Fibroblast of lung (primary cell): ENCODE results near the gene GJB4. TPM values are rescaled to one million over a fixed set of nuclear protein-coding genes. Genes with fewer than 3 reads are reported as not detected.
"Not testable (repeated sequence)": the region's sequence is repeated elsewhere in the genome, so short reads cannot be mapped to it uniquely, and the experiment has no call there.

Experiments
- DNase-seq, 2 donors: peaks; one replicate each; pipeline versions ENCODE4 v3.0.0 to v3.0.0-alpha.2; 2010; ENCODE audit warnings: low read depth in 2 of 2
- H2AFZ ChIP-seq: 2 replicates; pipeline ENCODE4 v1.5.1; 2012; ENCODE audit warnings: low read length, control low read depth, inconsistent platforms
- H3K27ac ChIP-seq: 2 replicates; pipeline ENCODE4 v1.5.1; 2011; ENCODE audit warnings: low read length, control low read depth; ENCODE audit not compliant: insufficient read depth
- H3K27me3 ChIP-seq: 2 replicates; pipeline ENCODE4 v1.5.1; 2011; ENCODE audit warnings: mild to moderate bottlenecking, low read length; ENCODE audit not compliant: control insufficient read depth, insufficient read depth
- H3K36me3 ChIP-seq: 2 replicates; pipeline ENCODE4 v1.5.1; 2011; ENCODE audit warnings: low read length; ENCODE audit not compliant: control insufficient read depth, insufficient read depth
- H3K4me1 ChIP-seq: 2 replicates; pipeline ENCODE4 v1.5.1; 2011; ENCODE audit warnings: low read length; ENCODE audit not compliant: control insufficient read depth, insufficient read depth; ENCODE audit errors: extremely low read depth
- H3K4me2 ChIP-seq: 2 replicates; pipeline ENCODE4 v1.5.1; 2011; ENCODE audit warnings: low read length, control low read depth; ENCODE audit not compliant: insufficient read depth; ENCODE audit errors: extremely low read depth
- H3K4me3 ChIP-seq, 4 experiments: fragments of 200-600 bp in 1 of 4; sonication (generic) in 1 of 4; replicated peaks in 1 of 4; 2 replicates each; pipeline ENCODE4 v1.5.1; 2011 to 2016; ENCODE audit warnings: low read length in 4 of 4, low read depth in 3 of 4, mild to moderate bottlenecking in 3 of 4, control low read depth in 2 of 4, inconsistent platforms in 1 of 4, mixed read lengths in 1 of 4; ENCODE audit not compliant: insufficient read depth in 1 of 4; ENCODE audit errors: control extremely low read depth in 1 of 4
- H3K79me2 ChIP-seq: 2 replicates; pipeline ENCODE4 v1.5.1; 2012; ENCODE audit warnings: mild to moderate bottlenecking, low read length, inconsistent platforms; ENCODE audit not compliant: control insufficient read depth, insufficient read depth
- H3K9ac ChIP-seq: 2 replicates; pipeline ENCODE4 v1.5.1; 2011; ENCODE audit warnings: mild to moderate bottlenecking, low read length, control low read depth; ENCODE audit not compliant: insufficient read depth
- H3K9me3 ChIP-seq: 2 replicates; pipeline ENCODE4 v1.5.1; 2012; ENCODE audit warnings: low read depth, low read length; ENCODE audit not compliant: control insufficient read depth, insufficient read depth
- H4K20me1 ChIP-seq: 2 replicates; pipeline ENCODE4 v1.5.1; 2011; ENCODE audit warnings: low read length; ENCODE audit not compliant: control insufficient read depth, insufficient read depth; ENCODE audit errors: extremely low read depth
- EZH2 ChIP-seq: IDR thresholded peaks from 2 replicates; pipeline ENCODE4 v1.5.1; 2012; ENCODE audit warnings: low read length, control low read depth, mild to moderate bottlenecking; ENCODE audit errors: missing control alignments
- polyA plus RNA-seq, 2 donors: library from polyadenylated mRNA; depleted of rRNA in 1 of 2; stranded (reverse) in 1 of 2; unstranded in 1 of 2; fragments of >200 nt; gene quantifications; 2 replicates each; pipeline ENCODE4 v1.2.1, GENCODE V29; 2011 to 2012; ENCODE audit warnings: missing spikeins in 1 of 2
- total RNA-seq: library from RNA; depleted of rRNA; stranded (reverse); fragments of >200 nt; gene quantifications from 2 replicates; pipeline ENCODE4 v1.2.1, GENCODE V29; 2014
- TF ChIP-seq, protein P1 (sequence below), 2 donors: IDR thresholded peaks in 1 of 2; conservative IDR thresholded peaks in 1 of 2; 1 replicate in 1 of 2; 2 replicates in 1 of 2; pipeline ENCODE4 v1.5.1; 2011 to 2012; ENCODE audit warnings: low read length in 2 of 2, control low read depth in 1 of 2, inconsistent platforms in 1 of 2, low read depth in 1 of 2, mild to moderate bottlenecking in 1 of 2

The GJB4 gene
- total and polyA plus RNA-seq, 2 donors (not counting 1 experiment from before 2014, with no cell fraction given) = not detected

DNA sequence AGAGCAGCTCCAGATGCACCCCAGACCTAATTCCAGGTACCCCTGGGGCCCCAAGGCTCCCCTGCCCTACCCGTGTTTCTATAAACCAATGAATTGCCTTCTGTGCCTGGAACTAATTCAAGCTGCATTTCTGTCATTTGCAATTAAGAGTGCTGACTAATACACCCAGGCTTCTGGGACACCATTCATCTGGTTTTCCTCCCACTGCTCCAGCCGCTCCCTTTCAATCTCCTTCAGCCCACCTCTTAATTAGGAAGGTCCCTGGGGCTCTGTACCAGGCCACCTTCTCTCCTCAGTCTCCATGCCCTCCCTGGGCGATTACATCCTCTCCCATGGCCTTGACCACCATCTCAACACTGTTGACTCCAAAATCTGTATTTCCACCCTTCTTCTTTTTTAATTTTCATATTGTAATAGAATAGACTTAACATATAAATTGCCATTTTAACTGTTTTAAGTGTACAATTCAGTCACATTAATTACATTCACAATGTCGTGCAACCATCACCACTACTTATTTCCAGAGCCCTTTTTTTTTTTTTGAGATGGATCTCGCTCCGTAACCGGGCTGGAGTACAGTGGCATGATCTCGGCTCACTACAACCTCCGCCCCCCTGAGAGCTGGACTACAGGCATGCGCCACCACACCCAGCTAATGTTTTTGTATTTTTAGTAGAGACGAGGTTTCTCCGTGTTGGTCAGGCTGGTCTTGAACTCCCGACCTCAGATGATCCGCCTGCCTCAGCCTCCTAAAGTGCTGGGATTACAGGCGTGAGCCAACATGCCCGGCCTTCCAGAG is 12.2 kb downstream of the GJB4 start:
- Histone ChIP-seq H3K9ac (no peak overlapping the region), H3K36me3 (no peaks in the 10 kb centered on the region), H3K27ac (no peak overlapping the region), H3K9me3 (no peaks in the 10 kb centered on the region), H3K27me3 (no peaks in the 10 kb centered on the region), H3K4me1 (no peaks in the 10 kb centered on the region), H4K20me1 (no peaks in the 10 kb centered on the region), H3K4me2 (no peak overlapping the region), H3K79me2 (no peaks in the 10 kb centered on the region), H2AFZ (no peak overlapping the region), H3K4me3 (no peak overlapping the region)
- no peak for TF ChIP-seq EZH2
- TF ChIP-seq, protein P1, sequence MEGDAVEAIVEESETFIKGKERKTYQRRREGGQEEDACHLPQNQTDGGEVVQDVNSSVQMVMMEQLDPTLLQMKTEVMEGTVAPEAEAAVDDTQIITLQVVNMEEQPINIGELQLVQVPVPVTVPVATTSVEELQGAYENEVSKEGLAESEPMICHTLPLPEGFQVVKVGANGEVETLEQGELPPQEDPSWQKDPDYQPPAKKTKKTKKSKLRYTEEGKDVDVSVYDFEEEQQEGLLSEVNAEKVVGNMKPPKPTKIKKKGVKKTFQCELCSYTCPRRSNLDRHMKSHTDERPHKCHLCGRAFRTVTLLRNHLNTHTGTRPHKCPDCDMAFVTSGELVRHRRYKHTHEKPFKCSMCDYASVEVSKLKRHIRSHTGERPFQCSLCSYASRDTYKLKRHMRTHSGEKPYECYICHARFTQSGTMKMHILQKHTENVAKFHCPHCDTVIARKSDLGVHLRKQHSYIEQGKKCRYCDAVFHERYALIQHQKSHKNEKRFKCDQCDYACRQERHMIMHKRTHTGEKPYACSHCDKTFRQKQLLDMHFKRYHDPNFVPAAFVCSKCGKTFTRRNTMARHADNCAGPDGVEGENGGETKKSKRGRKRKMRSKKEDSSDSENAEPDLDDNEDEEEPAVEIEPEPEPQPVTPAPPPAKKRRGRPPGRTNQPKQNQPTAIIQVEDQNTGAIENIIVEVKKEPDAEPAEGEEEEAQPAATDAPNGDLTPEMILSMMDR (conservative IDR thresholded peaks at IDR 0.05 in 1 of 2, IDR thresholded peaks at IDR 0.05 in 1 of 2; ENCODE audit: low read depth in 1 of 2, low read length in 2 of 2) = no peak
- peak in 1 of 2 donors; percentile 11 for DNase-seq

- H3K4me2 ChIP-seq, H3K36me3 ChIP-seq, H2AFZ ChIP-seq, H4K20me1 ChIP-seq, DNase-seq, H3K9me3 ChIP-seq, H3K4me3 ChIP-seq, H3K9ac ChIP-seq, H3K27me3 ChIP-seq, H3K27ac ChIP-seq, H3K79me2 ChIP-seq, H3K4me1 ChIP-seq: not testable (repeated sequence)
Observed at GRCh38 chr1:34773114-34773513, 13.6 kb downstream of the GJB4 start.

- Histone ChIP-seq H3K9me3 (no peaks in the 10 kb centered on the region), H3K79me2 (no peaks in the 10 kb centered on the region)
Observed at GRCh38 chr1:34774957-34775356, 15.4 kb downstream of the GJB4 start.

More at GRCh38 chr1:34774957-34775356, 15.4 kb downstream of the GJB4 start:
- Histone ChIP-seq H3K4me3 (no peak overlapping the region), H3K36me3 (no peaks in the 10 kb centered on the region), H4K20me1 (no peaks in the 10 kb centered on the region), H3K27me3 (peaks cover 10% of the 10 kb centered on the region), H2AFZ (no peak overlapping the region), H3K27ac (no peak overlapping the region), H3K9ac (no peak overlapping the region), H3K4me2 (no peak overlapping the region), H3K4me1 (no peaks in the 10 kb centered on the region)
- no peak for DNase-seq
- TF ChIP-seq, protein P1 (conservative IDR thresholded peaks at IDR 0.05 in 1 of 2, IDR thresholded peaks at IDR 0.05 in 1 of 2; ENCODE audit: low read depth in 1 of 2, low read length in 2 of 2) = no peak
- no peak for TF ChIP-seq EZH2
